ENCODE data around the gene AFF3.
"Not testable (repeated sequence)": the region's sequence is repeated elsewhere in the genome, so short reads cannot be mapped to it uniquely, and the experiment has no call there.

The AFF3 gene

DNA sequence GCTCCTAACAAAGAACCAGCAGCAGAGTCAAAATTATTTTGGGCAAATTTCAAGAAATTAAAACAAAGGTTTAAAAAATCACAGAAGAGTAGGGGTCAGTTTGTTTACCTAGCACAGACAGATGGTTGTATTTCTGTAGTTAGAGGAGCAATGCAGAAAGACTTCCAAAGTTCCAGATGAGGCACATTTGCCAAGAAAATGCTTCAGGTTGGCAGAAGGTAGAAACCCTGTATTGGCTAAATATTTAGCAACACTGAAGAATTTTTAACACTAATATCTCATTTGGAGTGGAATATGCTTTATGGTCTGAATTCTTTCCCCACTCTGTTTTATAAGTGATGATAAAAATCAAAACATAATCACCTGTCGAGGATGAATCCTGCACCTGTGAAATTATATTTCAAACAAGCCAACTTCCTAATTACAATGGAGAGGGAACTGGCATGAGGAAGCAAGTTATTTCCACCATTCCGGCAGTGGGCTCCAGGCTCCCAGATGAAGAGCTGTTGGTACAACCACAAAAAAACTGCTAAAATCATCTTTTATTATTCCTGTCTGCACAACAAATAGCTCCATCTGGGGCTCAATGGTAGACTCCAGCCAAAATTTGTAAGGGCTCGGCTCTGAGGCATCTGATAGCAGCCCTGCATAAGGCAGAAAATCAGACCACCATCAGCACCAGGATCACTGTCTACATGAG is 366.0 kb downstream of the AFF3 start:
- no peak for DNase-seq

DNA sequence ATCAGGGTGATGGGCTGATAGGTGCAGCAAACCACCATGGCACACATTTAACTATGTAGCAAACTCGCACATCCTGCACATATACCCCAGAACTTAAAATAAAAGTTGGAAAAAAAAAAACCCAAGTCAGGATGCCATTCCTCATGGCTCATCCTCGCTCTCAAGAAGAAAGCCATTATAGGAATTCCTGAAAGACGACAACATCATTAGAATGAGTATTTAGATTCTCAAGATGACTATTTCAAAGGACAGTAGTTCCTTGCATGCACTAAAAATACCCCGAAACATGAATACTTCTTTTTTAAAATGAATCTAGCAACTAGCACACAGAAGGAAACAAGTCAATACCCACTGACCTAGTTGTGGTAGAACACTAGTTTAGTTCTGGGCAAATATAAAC is 366.8 kb downstream of the AFF3 start:
- no peak for DNase-seq

DNA sequence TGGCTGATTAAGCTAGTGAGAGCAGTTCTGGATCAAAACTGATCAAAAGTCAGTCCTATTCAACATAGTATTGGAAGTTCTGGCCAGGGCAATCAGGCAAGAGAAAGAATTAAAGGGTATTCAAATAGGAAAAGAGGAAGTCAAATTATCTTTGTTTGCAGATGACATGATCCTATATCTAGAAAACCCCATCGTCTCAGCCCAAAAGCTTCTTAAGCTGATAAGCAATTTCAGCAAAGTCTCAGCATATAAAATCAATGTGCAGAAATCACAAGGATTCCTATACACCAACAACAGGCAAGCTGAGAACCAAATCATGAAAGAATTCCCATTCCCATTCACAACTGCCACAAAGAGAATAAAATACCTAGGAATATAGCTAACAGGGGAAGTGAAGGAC is 368.7 kb downstream of the AFF3 start:
- not testable (repeated sequence) for DNase-seq

DNA sequence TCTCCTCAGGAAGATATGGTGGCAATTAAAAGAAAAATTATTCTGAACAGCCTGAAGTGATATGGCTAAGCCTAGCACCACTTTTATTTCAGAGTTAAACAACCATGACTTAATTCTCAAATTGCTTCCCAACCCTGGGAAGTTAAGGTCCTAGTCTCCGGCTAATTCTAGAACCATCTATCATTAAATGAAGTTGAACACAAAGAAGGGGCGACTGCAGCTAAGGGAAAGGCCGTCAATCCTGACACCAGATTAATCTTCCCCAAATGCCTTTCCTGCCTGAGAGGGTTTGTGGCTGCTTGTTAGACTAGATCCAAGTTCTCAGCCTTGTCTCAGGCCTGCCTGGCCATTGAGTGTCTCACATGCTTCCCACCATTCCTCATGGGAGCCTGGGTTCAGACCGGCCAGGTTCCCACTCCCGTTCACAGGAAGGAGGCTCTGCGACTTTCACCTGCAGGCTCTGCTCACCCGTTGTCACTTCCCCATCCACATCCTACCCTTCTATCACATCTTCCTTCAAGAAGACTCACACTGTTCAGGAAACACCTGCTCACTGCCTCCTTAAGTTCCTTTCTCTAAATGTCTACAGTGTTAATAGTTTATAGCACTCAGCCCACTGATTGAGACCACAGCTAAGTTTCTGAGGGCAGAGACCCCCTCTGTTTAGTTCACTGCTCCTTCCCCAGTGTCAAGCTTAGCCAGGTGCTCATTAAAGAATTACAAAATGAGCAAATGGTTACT is 369.6 kb downstream of the AFF3 start:
- DNase-seq = no peak

DNA sequence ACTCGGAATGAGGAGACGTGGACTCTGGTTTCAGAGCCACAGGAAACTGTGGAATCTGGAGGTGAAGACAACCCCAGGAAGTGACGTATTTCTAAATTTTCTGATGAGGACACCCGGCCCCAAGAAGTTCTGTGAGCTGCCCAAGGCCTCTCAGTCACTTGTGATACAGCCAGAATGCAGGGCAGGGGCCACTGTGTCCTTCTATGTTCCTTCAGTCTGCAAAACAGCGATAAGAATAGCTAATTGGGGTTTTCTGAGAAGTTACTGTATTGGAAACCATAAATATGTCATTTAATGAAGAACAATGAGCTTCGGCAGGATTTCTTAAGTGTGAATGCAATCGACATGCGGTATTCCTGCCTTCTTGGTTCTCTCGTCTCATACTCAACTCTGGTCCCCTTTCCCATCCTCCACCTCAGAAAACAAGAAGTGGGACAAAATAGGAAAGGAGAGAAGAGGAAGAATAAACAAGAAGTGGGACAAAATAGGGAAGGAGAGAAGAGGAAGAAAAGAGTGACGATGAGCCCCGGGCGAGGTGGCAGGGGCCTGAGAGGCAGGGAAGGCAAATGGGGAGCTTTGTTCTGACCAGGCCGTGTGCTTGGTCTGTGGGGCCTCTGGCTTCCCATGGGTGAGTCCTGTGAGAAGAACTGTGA is 370.6 kb downstream of the AFF3 start:
- no peak for DNase-seq

DNA sequence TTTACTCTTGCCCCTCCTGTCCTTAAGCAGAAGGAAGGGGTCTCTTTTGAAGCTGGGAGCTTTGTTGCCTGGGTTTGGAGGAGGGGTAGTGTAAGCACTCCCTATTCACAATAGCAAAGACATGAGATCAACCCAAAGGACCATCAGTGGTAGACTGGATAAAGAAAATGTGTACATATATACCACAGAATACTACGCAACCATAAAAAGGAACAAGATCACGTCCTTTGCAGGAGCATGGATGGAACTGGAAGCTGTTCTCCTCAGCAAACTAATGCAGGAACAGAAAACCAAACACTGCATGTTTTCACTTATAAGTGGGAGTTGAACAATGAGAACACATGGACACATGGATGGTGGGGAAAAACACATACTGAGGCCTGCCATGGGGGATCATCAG is 371.5 kb downstream of the AFF3 start:
- no peak for DNase-seq

DNA sequence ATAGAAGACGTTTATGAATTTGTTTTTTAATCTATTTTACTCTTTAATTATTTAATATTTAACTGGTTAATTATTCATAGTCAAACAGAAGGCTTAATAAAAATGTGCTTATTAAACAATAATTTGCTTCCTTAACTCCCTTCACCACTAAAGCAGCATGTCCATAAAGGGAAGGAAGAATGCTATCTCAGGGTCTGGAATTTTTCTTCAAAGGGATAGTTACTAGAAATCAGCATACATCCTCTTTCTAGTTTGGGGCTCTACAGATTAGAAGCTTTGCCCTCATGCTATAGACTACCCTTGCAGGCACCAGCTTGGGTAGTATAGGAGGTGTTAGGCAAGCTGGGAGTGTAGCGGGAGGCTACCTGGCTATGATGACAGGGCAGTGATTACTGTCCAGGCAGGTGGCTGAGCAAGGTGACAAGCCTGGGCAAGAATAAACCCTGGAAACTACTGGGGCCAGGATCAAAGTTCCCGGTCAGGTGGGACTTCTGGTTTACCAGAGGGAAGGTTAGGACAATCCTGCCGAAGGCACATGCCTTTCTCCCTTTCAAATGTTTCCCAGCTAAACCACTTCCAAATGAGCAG is 376.6 kb downstream of the AFF3 start:
- no peak for DNase-seq

DNA sequence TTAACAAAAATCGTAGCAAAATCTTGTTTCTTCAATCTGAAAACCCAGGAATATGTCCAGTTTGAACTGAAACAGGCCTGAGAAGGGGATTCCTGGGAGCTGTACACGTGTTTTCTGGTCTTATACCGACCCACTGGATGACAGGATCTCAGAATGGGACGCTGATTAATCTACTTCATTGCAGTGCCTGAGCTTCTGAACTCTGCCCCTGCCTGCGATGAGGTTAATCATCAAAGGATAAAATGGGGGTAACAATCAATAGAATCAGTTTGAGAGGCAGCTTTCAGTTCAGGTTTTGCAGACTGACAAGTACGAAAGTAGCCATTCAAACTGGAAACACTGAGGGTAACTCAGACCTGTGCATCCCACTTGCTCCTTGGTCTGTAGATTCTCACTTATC is 378.6 kb downstream of the AFF3 start:
- no peak for DNase-seq

DNA sequence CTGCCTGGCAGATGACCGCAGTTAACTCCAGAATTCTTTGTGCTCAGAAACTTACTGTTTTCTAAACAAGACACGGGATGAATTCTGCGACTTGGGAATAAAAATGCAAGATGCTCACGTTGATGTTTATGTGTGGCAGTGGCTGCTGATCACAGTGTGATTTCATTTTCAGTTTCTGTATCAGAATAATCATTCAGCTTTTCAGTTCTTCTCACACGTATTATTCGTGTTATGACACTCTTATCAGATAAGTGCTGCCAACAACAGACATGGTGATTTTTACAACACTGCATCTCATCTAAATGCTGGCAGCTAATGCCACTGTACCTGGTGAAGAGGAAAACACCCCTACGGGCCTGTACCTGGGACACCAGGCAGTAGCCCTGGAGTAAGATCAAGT is 379.7 kb downstream of the AFF3 start:
- no peak for DNase-seq

DNA sequence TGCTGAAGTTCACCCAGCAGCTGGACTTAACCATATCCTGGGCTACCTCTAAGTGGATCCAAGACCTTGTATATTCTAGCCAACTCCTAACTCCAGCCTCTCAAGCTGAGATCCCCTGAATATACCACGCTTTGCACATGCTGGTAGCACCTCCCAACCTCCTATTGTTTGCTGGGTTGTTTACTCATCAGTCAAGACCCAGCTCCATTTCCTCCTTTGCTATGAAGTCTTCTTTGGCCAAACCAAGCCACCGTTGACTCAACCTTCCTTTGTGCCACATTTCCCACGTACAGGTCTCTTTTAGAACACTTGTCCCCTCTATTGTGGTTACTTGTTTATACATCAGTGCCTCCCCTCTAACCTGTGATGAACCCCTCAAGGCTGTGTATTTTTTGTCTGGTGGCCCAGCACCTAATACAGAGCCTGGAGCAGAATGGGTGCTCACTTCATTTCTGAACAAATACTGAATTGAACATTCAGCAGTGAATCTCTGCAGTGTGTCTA is 384.7 kb downstream of the AFF3 start:
- no peak for DNase-seq

DNA sequence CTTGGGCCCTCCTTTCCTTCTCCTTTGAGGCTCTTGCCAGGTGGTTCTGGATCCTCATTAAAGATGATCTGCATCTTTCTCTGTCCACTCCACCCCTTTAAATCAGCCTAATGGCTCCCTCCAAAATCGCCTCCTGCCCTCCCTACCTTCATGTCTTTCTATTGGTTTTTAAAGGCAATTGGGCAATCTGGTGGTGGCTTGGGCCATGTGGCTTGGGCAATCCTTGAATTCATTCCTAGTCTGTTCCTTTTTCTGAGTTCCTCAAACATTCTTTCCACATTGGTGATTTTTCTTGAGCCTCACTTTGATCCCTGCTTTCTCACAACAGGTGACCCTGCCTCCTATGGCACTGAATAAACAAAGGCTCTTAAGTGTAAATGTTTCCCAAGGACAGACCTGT is 386.3 kb downstream of the AFF3 start:
- DNase-seq = no peak

DNA sequence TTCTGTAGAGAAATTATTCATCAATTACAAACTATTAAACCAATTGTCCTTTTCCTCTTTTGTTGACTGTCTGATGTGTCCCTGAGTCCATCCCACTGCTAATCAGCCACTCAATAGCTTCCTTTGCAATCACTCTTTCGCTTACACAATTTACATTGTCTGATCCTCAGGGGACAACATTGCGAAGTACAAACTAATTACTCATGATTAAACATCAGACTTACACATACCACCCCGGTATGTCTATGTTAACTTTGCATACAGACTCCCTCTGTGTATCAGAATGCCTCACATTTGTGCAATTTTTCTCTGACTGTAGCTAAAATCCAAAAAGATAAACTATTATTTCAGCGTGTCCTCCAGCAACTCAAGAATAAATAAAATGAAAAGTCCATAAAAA is 388.2 kb downstream of the AFF3 start:
- no peak for DNase-seq

DNA sequence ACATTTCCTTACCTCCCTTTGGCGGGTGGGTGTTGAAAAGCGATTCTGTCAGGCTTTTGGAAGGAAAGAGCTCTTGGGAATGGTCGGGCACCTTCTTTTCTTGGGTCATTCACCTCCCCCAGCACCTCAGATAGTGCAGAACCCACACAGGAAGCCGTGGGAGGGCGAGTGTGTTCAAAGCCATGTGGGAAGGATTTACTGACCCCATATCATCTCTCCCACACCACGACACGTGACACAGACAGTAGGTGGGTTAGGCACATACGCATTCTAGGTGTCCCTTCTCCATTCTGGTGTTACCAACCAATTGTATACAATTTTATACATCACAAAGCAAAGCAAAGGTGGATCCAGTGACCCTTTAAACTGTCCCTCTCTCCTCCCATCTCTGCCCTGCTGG is 388.9 kb downstream of the AFF3 start:
- DNase-seq = no peak

DNA sequence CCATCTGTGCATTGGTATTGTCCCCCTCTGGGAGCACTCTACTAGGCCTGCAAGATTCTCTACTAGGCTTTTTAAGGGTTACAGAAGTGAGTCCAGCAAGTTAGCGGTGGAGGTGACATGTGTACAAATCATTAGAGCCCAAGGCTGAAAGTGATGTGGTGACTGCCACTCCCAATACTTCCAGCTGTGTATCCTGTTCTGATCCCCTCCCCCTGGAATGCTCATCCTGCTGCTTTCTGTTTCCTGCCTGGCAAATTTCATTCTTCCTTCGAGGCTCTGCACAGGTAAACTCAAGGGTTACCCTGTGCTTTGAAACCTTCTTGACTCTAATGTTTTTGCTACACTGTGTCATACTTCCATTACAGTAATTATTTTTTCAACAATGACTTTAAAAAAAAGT is 394.0 kb downstream of the AFF3 start:
- DNase-seq = no peak

DNA sequence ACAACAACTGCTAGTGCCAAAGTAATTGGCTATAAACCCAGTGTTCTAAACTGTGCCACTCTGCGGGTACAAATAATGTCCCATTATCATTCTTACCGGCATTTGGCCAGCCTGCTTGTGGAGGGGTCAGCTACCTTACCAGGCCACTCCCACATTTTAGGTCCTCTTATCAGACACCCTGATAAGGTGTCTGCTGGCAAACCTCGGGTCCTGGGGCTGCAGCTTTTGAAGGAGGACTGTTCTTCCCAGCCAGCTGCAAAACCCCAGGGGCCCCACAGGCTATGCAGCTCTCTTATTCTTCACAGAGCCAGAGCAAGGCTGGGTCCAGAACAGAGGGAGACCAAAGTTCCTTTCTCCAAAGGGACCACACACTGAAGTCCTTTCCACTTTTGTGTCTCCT is 394.5 kb downstream of the AFF3 start:
- no peak for DNase-seq

DNA sequence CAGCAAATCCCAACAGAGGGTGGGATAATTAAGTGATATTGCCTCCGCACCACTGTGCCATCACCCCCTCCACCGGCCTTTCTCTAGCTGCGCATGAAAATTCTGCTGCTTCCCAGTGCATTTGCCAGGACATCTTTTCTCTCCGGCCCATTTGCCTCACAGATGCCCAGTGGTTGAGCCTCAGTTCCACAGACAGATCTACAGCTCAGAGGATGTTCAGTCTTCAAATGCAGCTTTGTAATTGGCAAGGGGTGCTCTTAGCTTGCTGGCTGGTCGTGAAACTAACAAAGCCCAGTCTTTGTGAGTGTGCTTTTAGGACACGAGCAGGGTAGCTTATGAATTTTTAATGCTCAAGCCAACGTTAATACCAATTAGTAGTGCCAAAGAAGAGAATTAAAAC is 399.2 kb downstream of the AFF3 start:
- no peak for DNase-seq

DNA sequence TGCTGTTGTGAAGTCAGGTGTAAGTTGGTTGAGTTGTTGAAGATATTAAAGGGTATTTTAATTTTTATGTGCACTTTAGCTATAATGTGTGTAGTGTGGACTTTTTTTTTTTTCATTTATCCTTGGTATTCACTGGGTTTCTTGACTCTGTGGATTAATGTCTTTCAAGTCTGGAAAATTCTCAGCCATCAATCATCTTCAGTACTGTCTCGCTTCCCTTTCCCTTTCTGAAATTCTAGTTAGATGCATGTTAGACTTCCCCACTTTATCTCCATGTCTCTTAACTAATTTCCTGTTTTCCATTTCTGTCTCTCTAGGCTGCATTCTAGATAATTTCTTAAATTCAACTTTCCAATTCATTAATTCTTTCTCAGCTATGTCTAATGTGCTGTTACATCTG is 404.9 kb downstream of the AFF3 start:
- no peak for DNase-seq

DNA sequence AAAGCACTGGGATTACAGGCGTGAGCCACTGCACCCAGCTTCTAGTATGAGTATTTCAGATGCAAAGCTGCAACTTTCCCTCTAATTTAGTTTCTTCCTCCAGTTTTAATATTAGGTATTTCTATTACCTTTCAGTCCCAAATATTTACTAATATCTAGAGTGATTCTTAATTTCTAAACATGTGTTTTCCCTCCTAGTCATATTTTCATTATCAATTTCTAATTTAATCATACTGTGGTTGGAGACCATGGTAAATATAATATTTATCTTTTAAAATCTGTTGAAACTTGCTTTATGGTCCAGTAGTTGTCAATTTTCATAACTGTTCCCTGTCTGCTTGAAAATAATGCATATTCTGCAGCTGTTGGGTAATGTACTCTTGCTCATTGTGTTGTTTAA is 406.6 kb downstream of the AFF3 start:
- DNase-seq = no peak

DNA sequence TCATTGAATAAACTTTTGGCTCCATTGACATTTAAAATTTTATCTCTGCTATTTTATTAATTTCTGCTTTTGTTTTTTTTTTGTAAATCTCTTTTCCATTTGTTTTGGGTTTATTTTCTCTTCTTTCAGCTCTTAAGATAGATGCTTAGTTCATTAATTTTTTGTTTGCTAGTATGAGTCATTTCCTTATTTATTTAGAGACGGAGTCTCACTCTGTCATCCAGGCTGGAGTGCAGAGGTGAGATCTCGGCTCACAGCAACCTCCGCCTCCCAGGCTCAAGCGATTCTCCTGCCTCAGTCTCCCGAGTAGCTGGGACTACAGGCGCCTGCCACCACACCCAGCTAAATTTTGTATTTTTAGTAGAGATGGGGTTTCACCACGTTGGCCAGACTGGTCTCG is 407.1 kb downstream of the AFF3 start:
- DNase-seq = not testable (repeated sequence)

DNA sequence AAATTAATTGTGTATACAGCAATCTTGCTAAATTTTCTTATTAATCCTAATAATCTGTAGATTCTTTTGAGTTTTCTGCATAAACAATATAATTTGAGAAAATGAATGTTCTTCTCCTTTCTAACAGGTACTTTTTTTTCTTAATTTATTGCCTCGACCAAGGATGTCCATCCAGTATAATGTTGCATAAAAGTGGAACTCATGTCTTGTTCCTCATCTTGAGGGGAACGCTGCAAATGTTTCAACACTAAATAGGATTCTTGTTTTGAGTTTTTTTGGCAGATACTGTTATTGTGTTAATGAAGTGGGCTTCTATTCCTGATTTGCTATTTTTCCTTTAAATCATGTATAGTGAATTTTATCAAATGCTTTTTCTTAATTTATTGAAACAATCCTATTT is 408.2 kb downstream of the AFF3 start:
- no peak for DNase-seq

DNA sequence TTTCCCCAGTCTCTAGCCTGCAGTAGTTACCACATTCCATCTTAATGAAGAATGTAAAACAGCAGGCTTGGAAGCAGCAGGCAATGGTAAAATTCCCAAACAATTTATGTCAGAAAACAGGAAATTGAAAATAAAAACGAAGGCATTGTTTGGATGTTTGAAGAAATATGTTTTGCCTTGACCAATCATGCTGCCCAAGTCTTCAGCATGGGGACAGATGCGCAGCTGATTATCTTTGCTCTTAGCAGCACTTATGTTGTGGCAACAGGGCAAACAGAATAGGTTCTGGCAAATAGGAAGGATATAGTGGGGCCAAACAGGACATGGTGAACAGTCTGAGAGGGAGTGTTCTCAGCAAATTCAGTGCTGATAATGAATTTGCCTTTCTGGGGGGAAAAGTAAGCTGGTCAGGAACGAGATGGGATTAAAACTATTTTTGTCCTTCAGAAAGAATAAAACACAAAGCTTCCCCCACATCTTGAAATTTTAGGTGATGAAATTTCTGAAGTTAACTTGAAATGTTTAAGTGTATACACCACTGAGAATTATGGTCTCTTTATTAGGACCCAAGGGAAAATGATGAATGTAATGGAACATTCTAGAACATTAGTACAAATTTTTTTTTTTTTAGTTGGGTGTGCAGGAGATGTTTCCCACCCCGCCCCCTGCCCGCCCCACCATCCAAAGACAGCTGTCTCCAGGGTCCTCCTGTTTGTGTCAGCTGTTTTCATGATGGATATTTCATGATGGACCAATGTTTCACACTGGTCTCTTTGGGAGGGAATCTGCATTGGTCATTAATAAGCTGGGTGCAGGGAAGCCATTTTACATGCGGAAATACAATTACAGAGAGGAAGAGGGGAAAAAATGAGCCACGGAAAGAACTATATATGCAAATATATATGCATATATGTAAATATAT is 413.0 kb downstream of the AFF3 start:
- no peak for DNase-seq

DNA sequence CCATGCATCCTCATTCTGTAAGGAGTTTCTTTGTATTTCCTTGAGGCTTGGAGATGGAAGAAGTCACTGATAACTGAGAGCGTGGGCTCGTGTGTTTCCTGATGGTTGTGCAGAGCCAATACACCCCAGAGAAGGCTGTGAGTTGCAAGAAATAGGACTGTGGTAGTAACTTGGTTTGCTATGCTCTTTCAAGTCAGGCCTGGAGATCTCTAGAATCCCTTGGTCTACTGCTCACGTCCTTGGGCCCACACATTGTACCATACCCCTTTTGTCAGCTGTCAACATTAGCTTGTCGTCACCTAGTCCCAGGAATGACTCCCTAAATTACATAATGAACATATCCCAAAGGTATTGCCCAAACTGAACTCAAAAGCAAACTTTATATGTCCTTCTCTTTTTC is 414.2 kb downstream of the AFF3 start:
- no peak for DNase-seq

DNA sequence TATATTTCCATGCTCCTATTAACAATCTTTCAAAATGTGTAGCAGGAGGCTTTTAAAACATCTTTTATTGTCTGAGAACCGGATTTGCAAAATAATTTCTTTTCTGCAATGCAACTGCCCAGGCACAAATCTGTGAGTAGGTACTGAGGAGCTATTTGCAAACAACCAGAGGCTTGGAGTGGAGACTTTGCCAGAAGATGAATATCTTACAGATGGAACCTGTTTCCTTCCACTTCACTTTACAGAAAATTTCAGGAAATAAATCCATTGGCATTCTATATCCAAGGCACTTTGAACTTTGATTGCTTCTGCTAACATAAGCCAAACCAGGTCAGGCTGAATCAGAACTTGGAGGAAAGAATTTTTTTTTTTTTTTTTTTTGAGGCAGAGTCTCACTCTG is 415.2 kb downstream of the AFF3 start:
- no peak for DNase-seq

Data from NCI-H748 treated with DMSO at 0.1 percent for 48 hours (cell line).